Measurements from ENCODE around the gene EYS. TPM values are rescaled to one million over a fixed set of nuclear protein-coding genes. Genes with fewer than 3 reads are reported as not detected.

EYS gene
- total RNA-seq, 1 donor from 2014 or later = not detected

DNA sequence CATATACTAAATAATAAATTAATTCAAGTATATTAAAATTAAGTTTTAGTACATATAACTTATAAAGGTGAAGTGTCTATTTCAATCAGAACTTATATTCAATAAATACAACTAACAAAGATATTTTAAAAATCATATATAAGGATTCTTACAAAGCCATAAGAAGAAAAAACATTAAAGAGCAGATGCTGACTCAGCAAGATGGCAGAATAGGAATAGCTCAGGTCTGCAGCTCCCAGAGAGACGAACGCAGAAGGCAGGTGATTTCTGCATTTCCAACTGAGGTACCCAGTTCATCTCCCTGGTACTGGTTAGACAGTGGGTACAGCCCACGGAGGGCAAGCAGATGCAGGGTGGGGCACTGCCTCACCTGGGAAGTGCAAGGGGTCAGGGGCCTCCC, 811.1 kb downstream of the EYS start:
- no peaks in the 10 kb centered on the region for H3K27me3 Mint-ChIP-seq (ENCODE audit: unreplicated experiment)

DNA sequence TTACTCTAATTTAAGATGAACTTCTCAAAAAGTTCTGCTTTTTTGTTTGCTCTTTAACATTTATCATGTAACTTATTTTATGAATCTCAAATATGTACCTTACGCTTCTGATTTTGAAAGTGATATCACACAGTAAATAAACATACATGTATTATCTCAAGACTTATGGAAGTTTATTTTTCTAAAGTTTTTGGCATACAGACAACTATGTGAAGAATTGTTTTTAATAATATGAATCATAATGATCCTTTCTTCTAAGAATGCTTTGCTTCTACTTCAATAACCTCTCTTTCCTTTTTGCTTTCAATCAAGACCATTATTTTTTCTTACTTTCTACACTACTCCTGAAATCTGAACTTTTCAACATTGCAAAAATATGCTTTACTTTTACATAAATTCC, 816.4 kb downstream of the EYS start:
- TF ChIP-seq CTCF (IDR thresholded peaks at IDR 0.05; ENCODE audit: unreplicated experiment) = no peak
- Mint-ChIP-seq H3K27me3 (ENCODE audit: unreplicated experiment) (no peaks in the 10 kb centered on the region), H3K4me3 (ENCODE audit: unreplicated experiment) (no peak overlapping the region), H3K36me3 (ENCODE audit: low read depth, unreplicated experiment) (no peaks in the 10 kb centered on the region), H3K27ac (ENCODE audit: unreplicated experiment) (no peak overlapping the region), H3K4me1 (ENCODE audit: unreplicated experiment) (peaks cover 10% of the 10 kb centered on the region), H3K9me3 (ENCODE audit: unreplicated experiment) (no peaks in the 10 kb centered on the region)
- DNase-seq (ENCODE audit: low spot score) = no peak

More for the DNA sequence above, 811.1 kb downstream of the EYS start:
- no peak for TF ChIP-seq CTCF (IDR thresholded peaks at IDR 0.05; ENCODE audit: unreplicated experiment)
- Mint-ChIP-seq H3K9me3 (ENCODE audit: unreplicated experiment) (no peaks in the 10 kb centered on the region), H3K4me1 (ENCODE audit: unreplicated experiment) (peaks cover 2% of the 10 kb centered on the region), H3K27ac (ENCODE audit: unreplicated experiment) (no peak overlapping the region), H3K4me3 (ENCODE audit: unreplicated experiment) (no peak overlapping the region), H3K36me3 (ENCODE audit: low read depth, unreplicated experiment) (no peaks in the 10 kb centered on the region)
- no peak for DNase-seq (ENCODE audit: low spot score)

DNA sequence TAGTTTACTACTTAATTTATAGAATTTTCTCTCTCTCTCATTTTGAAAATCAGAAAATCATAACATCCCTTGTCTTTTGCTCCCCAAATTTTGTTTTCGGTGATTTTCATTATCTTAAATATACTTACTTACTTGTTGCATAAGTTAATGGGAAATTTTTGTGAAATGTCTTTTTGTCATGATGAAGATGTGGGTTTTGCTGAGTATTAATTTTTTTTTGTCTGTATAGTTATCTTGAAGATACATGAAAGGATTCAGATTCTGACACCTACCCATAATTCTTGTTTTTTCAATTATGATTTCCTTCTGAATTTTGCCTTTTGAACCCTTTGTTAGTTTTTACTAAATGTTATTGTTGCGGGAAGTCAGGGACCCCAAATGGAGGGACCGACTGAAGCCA, 817.9 kb downstream of the EYS start:
- DNase-seq (ENCODE audit: low spot score) = no peak
- H3K27me3 Mint-ChIP-seq (ENCODE audit: unreplicated experiment) = no peaks in the 10 kb centered on the region
- H3K36me3 Mint-ChIP-seq (ENCODE audit: low read depth, unreplicated experiment) = no peaks in the 10 kb centered on the region
- no peak for TF ChIP-seq CTCF (IDR thresholded peaks at IDR 0.05; ENCODE audit: unreplicated experiment)
- no peak overlapping the region for H3K4me3 Mint-ChIP-seq (ENCODE audit: unreplicated experiment)
- peaks cover 10% of the 10 kb centered on the region for H3K4me1 Mint-ChIP-seq (ENCODE audit: unreplicated experiment)
- no peaks in the 10 kb centered on the region for H3K9me3 Mint-ChIP-seq (ENCODE audit: unreplicated experiment)
- H3K27ac Mint-ChIP-seq (ENCODE audit: unreplicated experiment) = no peak overlapping the region

DNA sequence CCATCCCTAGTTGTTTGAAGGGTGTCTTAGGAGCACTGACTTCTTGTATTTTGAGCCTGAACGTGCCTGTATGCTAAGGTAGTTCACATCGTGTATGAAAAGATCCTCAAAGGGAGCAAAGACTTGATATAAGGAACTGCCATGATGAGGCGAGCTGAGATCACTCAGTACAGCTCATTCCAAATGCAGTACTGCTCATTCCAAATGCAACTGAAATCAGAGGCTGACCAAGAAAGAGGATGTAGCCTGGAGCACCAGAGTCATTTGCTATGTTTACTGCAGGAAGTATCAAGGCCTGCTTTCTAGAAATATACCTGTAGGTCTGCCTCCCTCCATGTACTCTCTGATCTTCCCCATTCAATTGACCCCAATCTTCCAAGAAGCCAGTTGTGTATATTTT, 832.2 kb downstream of the EYS start:
- TF ChIP-seq CTCF (IDR thresholded peaks at IDR 0.05; ENCODE audit: unreplicated experiment) = no peak
- no peaks in the 10 kb centered on the region for H3K36me3 Mint-ChIP-seq (ENCODE audit: low read depth, unreplicated experiment)
- no peak overlapping the region for H3K4me3 Mint-ChIP-seq (ENCODE audit: unreplicated experiment)
- no peaks in the 10 kb centered on the region for H3K9me3 Mint-ChIP-seq (ENCODE audit: unreplicated experiment)
- no peak overlapping the region for H3K27ac Mint-ChIP-seq (ENCODE audit: unreplicated experiment)
- H3K4me1 Mint-ChIP-seq (ENCODE audit: unreplicated experiment) = peaks cover under 1% of the 10 kb centered on the region
- no peak for DNase-seq (ENCODE audit: low spot score)
- no peaks in the 10 kb centered on the region for H3K27me3 Mint-ChIP-seq (ENCODE audit: unreplicated experiment)

DNA sequence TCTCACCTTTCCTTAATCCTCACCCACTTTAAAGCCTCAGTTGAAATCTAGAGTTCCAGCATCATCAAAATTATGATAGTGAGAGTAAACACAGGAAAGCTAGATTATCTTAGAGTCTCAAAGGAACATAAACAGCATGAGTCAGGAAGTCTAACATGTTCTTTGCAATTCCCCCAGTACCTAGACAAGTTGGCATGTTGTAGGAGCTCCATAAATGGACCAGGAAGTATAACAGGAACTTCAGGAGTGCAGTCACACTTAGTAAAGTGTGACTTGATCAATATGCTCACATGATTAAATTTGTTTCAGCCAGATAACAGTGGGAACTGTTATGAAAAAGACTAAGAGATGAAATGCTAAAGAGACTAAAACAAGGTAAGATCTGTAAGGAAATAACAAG, 834.4 kb downstream of the EYS start:
- no peak overlapping the region for H3K27ac Mint-ChIP-seq (ENCODE audit: unreplicated experiment)
- no peak for DNase-seq (ENCODE audit: low spot score)
- H3K4me3 Mint-ChIP-seq (ENCODE audit: unreplicated experiment) = no peak overlapping the region
- no peaks in the 10 kb centered on the region for H3K36me3 Mint-ChIP-seq (ENCODE audit: low read depth, unreplicated experiment)
- no peak for TF ChIP-seq CTCF (IDR thresholded peaks at IDR 0.05; ENCODE audit: unreplicated experiment)
- no peaks in the 10 kb centered on the region for H3K27me3 Mint-ChIP-seq (ENCODE audit: unreplicated experiment)
- no peaks in the 10 kb centered on the region for H3K9me3 Mint-ChIP-seq (ENCODE audit: unreplicated experiment)
- peaks cover 5% of the 10 kb centered on the region for H3K4me1 Mint-ChIP-seq (ENCODE audit: unreplicated experiment)

Measured in endothelial cell (in vitro differentiated cells).